Stimulated activated CD8-positive, alpha-beta memory T cell treated with anti-CD3 and anti-CD28 coated beads, Interleukin-15, amount 100 ng/mL, for 48 hours (primary cell): Measurements from ENCODE around the gene GPX5.
"Not testable (repeated sequence)": the region's sequence is repeated elsewhere in the genome, so short reads cannot be mapped to it uniquely, and the experiment has no call there.

Experiments used
- DNase-seq, 2 donors: peaks; one replicate each; pipeline ENCODE4 v3.0.0-alpha.2; 2020; ENCODE audit warnings: low read depth in 2 of 2

The GPX5 gene

GRCh38 chr6:28525496-28526039 lies at the start of gene GPX5:
Gene GPX5, plus strand, starts transcription at chr6:28525881. Its CDS starts 133 bp downstream, at chr6:28526014.
- DNase-seq = no peak

- no peak for DNase-seq
These were observed 47.2 kb upstream of the GPX5 start for GRCh38 chr6:28478518-28478917.

- DNase-seq = no peak
These were observed 45.3 kb upstream of the GPX5 start for GRCh38 chr6:28480253-28480932.

- no peak for DNase-seq
These were observed 40.2 kb upstream of the GPX5 start for GRCh38 chr6:28485482-28485881.

GRCh38 chr6:28486533-28486932 lies 39.1 kb upstream of the GPX5 start:
- no peak for DNase-seq

- no peak for DNase-seq
These were observed 38.5 kb upstream of the GPX5 start for GRCh38 chr6:28486988-28487742.

GRCh38 chr6:28488916-28489365 lies 36.7 kb upstream of the GPX5 start:
- DNase-seq = peak in 1 of 2 donors; percentile 16

- peak; percentile 21 to 35 for DNase-seq
These were observed 36.1 kb upstream of the GPX5 start for GRCh38 chr6:28489366-28490204.

GRCh38 chr6:28490205-28490890 lies 35.3 kb upstream of the GPX5 start:
- DNase-seq = no peak

GRCh38 chr6:28491984-28492317 lies 33.7 kb upstream of the GPX5 start:
- DNase-seq = no peak

- no peak for DNase-seq
These were observed 29.4 kb upstream of the GPX5 start for GRCh38 chr6:28496099-28496779.

GRCh38 chr6:28497306-28497705 lies 28.4 kb upstream of the GPX5 start:
- DNase-seq = no peak

- DNase-seq = no peak
These were observed 27.8 kb upstream of the GPX5 start for GRCh38 chr6:28497893-28498292.

GRCh38 chr6:28501259-28501658 lies 24.4 kb upstream of the GPX5 start:
- no peak for DNase-seq

- not testable (repeated sequence) for DNase-seq
These were observed 23.5 kb upstream of the GPX5 start for GRCh38 chr6:28502136-28502535.

- not testable (repeated sequence) for DNase-seq
These were observed 22.9 kb upstream of the GPX5 start for GRCh38 chr6:28502709-28503305.

- DNase-seq = no peak
These were observed 19.9 kb upstream of the GPX5 start for GRCh38 chr6:28505733-28506132.

- no peak for DNase-seq
These were observed 18.7 kb upstream of the GPX5 start for GRCh38 chr6:28506807-28507475.

GRCh38 chr6:28511628-28512300 lies 13.9 kb upstream of the GPX5 start:
- DNase-seq = no peak
